ENCODE data around the gene SFTA2. TPM values are rescaled to one million over a fixed set of nuclear protein-coding genes. Genes with fewer than 3 reads are reported as not detected.
A peak's percentile ranks its signal among the peaks of the same experiment; 100 is the strongest.

SFTA2 gene
- polyA plus RNA-seq, 3 donors = not detected

- DNase-seq = no peak
- intact Hi-C loops (cut with micrococcal nuclease) = no loop called here
- no peak overlapping the region for H3K9ac ChIP-seq (ENCODE audit: insufficient read depth, low read length, poor library complexity, severe bottlenecking)
- H3K4me2 ChIP-seq (replicated peaks; ENCODE audit: extremely low read depth, low read length, poor library complexity, severe bottlenecking) = no peak overlapping the region
- H3K79me2 ChIP-seq (ENCODE audit: insufficient read depth, low read length) = no peaks in the 10 kb centered on the region
- peaks cover 39 to 57% of the 10 kb centered on the region in 2 donors for H3K27me3 ChIP-seq (ENCODE audit: control insufficient read depth in 2 of 2, insufficient read depth in 2 of 2, low read length in 2 of 2)
- H2AFZ ChIP-seq (ENCODE audit: insufficient read depth, low read depth, low read length, poor library complexity, severe bottlenecking) = no peak overlapping the region
- Mint-ChIP-seq H3K27ac (peak overlapping the region in 1 of 7 donors; percentile 61), H3K4me3 (no peak overlapping the region), H3K36me3 (no peaks in the 10 kb centered on the region), H3K4me1 (peaks cover 11% of the 10 kb centered on the region), H3K9me3 (peaks cover 0 to 1% (median 0%) of the 10 kb centered on the region in 7 donors), H3K27me3 (ENCODE audit: low read depth in 3 of 3) (peaks cover 53 to 71% (median 54%) of the 10 kb centered on the region in 3 donors)
- no peaks in the 10 kb centered on the region for H3K36me3 ChIP-seq (replicated peaks in 1 of 2; ENCODE audit: control insufficient read depth in 1 of 2, insufficient read depth in 2 of 2, low read length in 2 of 2)
- WGBS (ENCODE audit: insufficient coverage) = 69% methylated on average over 1 of the region's 2 CpGs
- H4K20me1 ChIP-seq (ENCODE audit: insufficient read depth, low read length) = no peaks in the 10 kb centered on the region
- no peak overlapping the region for H3K4me3 ChIP-seq (replicated peaks in 1 of 3; ENCODE audit: low read depth in 2 of 3, low read length in 3 of 3)
- no peak for TF ChIP-seq CTCF (IDR thresholded peaks at IDR 0.05)
- H3K4me1 ChIP-seq (ENCODE audit: control insufficient read depth in 1 of 2, insufficient read depth in 2 of 2, low read length in 2 of 2) = peaks cover 14 to 15% of the 10 kb centered on the region in 2 donors
- no peak overlapping the region for H3K27ac ChIP-seq (ENCODE audit: low read depth in 1 of 2, low read length in 2 of 2)
- H3K9me3 ChIP-seq (replicated peaks in 1 of 2; ENCODE audit: control insufficient read depth in 1 of 2, insufficient read depth in 1 of 2, low read length in 2 of 2) = no peaks in the 10 kb centered on the region
Observed at GRCh38 chr6:30957716-30958115, 25.7 kb upstream of the SFTA2 start.

GRCh38 chr6:30955367-30956042, 23.5 kb upstream of the SFTA2 start:
- intact Hi-C loops (cut with micrococcal nuclease) = no loop called here
- H2AFZ ChIP-seq (ENCODE audit: insufficient read depth, low read depth, low read length, poor library complexity, severe bottlenecking) = peak overlapping the region; percentile 86

More at GRCh38 chr6:30955367-30956042, 23.5 kb upstream of the SFTA2 start:
- Mint-ChIP-seq H3K9me3 (peaks cover 0 to 5% (median 2%) of the 10 kb centered on the region in 7 donors), H3K27ac (peak overlapping the region in 3 of 7 donors; percentile 9 to 61 (median 17)), H3K4me1 (peaks cover 11% of the 10 kb centered on the region), H3K36me3 (no peaks in the 10 kb centered on the region), H3K4me3 (peak overlapping the region; percentile 75 to 91), H3K27me3 (ENCODE audit: low read depth in 3 of 3) (peaks cover 57 to 83% (median 66%) of the 10 kb centered on the region in 3 donors)
- Histone ChIP-seq H3K9ac (ENCODE audit: insufficient read depth, low read length, poor library complexity, severe bottlenecking) (peak overlapping the region; percentile 57), H4K20me1 (ENCODE audit: insufficient read depth, low read length) (no peaks in the 10 kb centered on the region), H3K27ac (ENCODE audit: low read depth in 1 of 2, low read length in 2 of 2) (no peak overlapping the region), H3K4me1 (ENCODE audit: control insufficient read depth in 1 of 2, insufficient read depth in 2 of 2, low read length in 2 of 2) (peaks cover 14 to 15% of the 10 kb centered on the region in 2 donors), H3K27me3 (ENCODE audit: control insufficient read depth in 2 of 2, insufficient read depth in 2 of 2, low read length in 2 of 2) (peaks cover 49 to 78% of the 10 kb centered on the region in 2 donors), H3K9me3 (replicated peaks in 1 of 2; ENCODE audit: control insufficient read depth in 1 of 2, insufficient read depth in 1 of 2, low read length in 2 of 2) (no peaks in the 10 kb centered on the region), H3K4me2 (replicated peaks; ENCODE audit: extremely low read depth, low read length, poor library complexity, severe bottlenecking) (peak overlapping the region; percentile 76), H3K79me2 (ENCODE audit: insufficient read depth, low read length) (no peaks in the 10 kb centered on the region), H3K36me3 (replicated peaks in 1 of 2; ENCODE audit: control insufficient read depth in 1 of 2, insufficient read depth in 2 of 2, low read length in 2 of 2) (no peaks in the 10 kb centered on the region), H3K4me3 (replicated peaks in 1 of 3; ENCODE audit: low read depth in 2 of 3, low read length in 3 of 3) (peak overlapping the region; percentile 33 to 80 (median 41))
- TF ChIP-seq CTCF (IDR thresholded peaks at IDR 0.05) = no peak
- WGBS (ENCODE audit: insufficient coverage) = 0% methylated on average over 33 of the region's 46 CpGs
- peak; percentile 50 to 68 (median 63) for DNase-seq
